ENCODE measurements around the gene CLTCL1. TPM values are rescaled to one million over a fixed set of nuclear protein-coding genes. Genes with fewer than 3 reads are reported as not detected.

The CLTCL1 gene
- total and polyA plus RNA-seq, 2 experiments from 2014 or later, result 6.6 to 15.1 TPM

GRCh38 chr22:19168088-19168890, 123.2 kb downstream of the CLTCL1 start:
- Histone ChIP-seq H3K4me1 (ENCODE audit: insufficient read depth) (peaks cover 6% of the 10 kb centered on the region; the same call in 1 of the 2 replicates), H3K36me3 (ENCODE audit: insufficient read depth) (no peaks in the 10 kb centered on the region), H3K79me2 (replicated peaks; ENCODE audit: insufficient read depth) (peaks cover 16% of the 10 kb centered on the region), H3K4me3 (no peak overlapping the region), H3K4me2 (no peak overlapping the region), H3K27me3 (ENCODE audit: insufficient read depth) (peaks cover 50% of the 10 kb centered on the region), H3K9me2 (ENCODE audit: insufficient read depth) (no peaks in the 10 kb centered on the region), H2AFZ (peak overlapping the region; percentile 91), H4K20me1 (replicated peaks; ENCODE audit: insufficient read depth) (peaks cover 5% of the 10 kb centered on the region; the same call in 1 of the 2 replicates), H3K27ac (ENCODE audit: low read depth) (no peak overlapping the region), H3F3A (replicated peaks; ENCODE audit: low read depth) (peaks cover 9% of the 10 kb centered on the region; the same call in 1 of the 2 replicates)
- TF ChIP-seq ZNF331 (CRISPR knock-in tag; IDR thresholded peaks at IDR 0.05; ENCODE audit: low read depth) (no peak), CTCF (conservative IDR thresholded peaks at IDR 0.05; ENCODE audit: low read depth in 2 of 2) (peak; percentile 21 to 58; a peak in 2 of 4 replicates)
- no peak overlapping the region for H3K27ac Mint-ChIP-seq
- peaks cover 23% of the 10 kb centered on the region for H3K4me1 Mint-ChIP-seq
- peaks cover 66% of the 10 kb centered on the region for H3K27me3 Mint-ChIP-seq (ENCODE audit: insufficient read depth, low read depth, poor library complexity)
- H3K4me3 Mint-ChIP-seq, result peak overlapping the region; percentile 52; the same call in 1 of the 3 replicates
- H3K9me3 Mint-ChIP-seq, result no peaks in the 10 kb centered on the region; the same call in 1 of the 3 replicates
- no peak; the same call in 2 of the 3 replicates for ATAC-seq
- peaks cover 11% of the 10 kb centered on the region; the same call in 1 of the 3 replicates for H3K36me3 Mint-ChIP-seq (ENCODE audit: low read depth)
- DNase-seq (ENCODE audit: low spot score), result no peak

- no peaks in the 10 kb centered on the region for H3K9me2 ChIP-seq (ENCODE audit: insufficient read depth)
- peaks cover 50% of the 10 kb centered on the region for H3K27me3 ChIP-seq (ENCODE audit: insufficient read depth)
- peaks cover 61% of the 10 kb centered on the region for H3K27me3 Mint-ChIP-seq (ENCODE audit: insufficient read depth, low read depth, poor library complexity)
These were observed 124.2 kb downstream of the CLTCL1 start for GRCh38 chr22:19167106-19167869.

More at GRCh38 chr22:19167106-19167869, 124.2 kb downstream of the CLTCL1 start:
- Histone ChIP-seq H3F3A (replicated peaks; ENCODE audit: low read depth) (0 out of 2 replicates have a peak, but pooled peaks cover 2% of the 10 kb centered on the region), H3K79me2 (replicated peaks; ENCODE audit: insufficient read depth) (peaks cover 6% of the 10 kb centered on the region), H3K36me3 (ENCODE audit: insufficient read depth) (no peaks in the 10 kb centered on the region), H3K4me3 (no peak overlapping the region), H3K4me2 (no peak overlapping the region), H3K27ac (ENCODE audit: low read depth) (no peak overlapping the region), H2AFZ (no peak overlapping the region), H3K4me1 (ENCODE audit: insufficient read depth) (peaks cover under 1% of the 10 kb centered on the region; the same call in 1 of the 2 replicates), H4K20me1 (replicated peaks; ENCODE audit: insufficient read depth) (no peaks in the 10 kb centered on the region)
- H3K4me1 Mint-ChIP-seq, result peaks cover 14% of the 10 kb centered on the region; the same call in 2 of the 3 replicates
- H3K27ac Mint-ChIP-seq, result no peak overlapping the region
- no peak for DNase-seq (ENCODE audit: low spot score)
- no peaks in the 10 kb centered on the region; the same call in 1 of the 3 replicates for H3K9me3 Mint-ChIP-seq
- TF ChIP-seq ZNF331 (CRISPR knock-in tag; IDR thresholded peaks at IDR 0.05; ENCODE audit: low read depth) (no peak), CREB1 (CRISPR knock-in tag; IDR thresholded peaks at IDR 0.05; ENCODE audit: low read depth) (no peak), STAT1 (IDR thresholded peaks at IDR 0.05; ENCODE audit: unreplicated experiment) (no peak), POLR2AphosphoS5 (IDR thresholded peaks at IDR 0.05; ENCODE audit: low read depth) (no peak), JUNB (IDR thresholded peaks at IDR 0.05; ENCODE audit: unreplicated experiment) (no peak), EZH2 (IDR thresholded peaks at IDR 0.05; ENCODE audit: low read depth, unreplicated experiment) (no peak), ZNF114 (CRISPR knock-in tag; IDR thresholded peaks at IDR 0.05) (no peak)
- no peak for ATAC-seq
- H3K36me3 Mint-ChIP-seq (ENCODE audit: low read depth), result peaks cover 5% of the 10 kb centered on the region; the same call in 1 of the 3 replicates
- H3K4me3 Mint-ChIP-seq, result no peak overlapping the region; the same call in 2 of the 3 replicates

Data from GM23338 (cell line).